COLO829 (cell line): ENCODE measurements around the gene TMEM200B.
"Not testable (repeated sequence)": the region's sequence is repeated elsewhere in the genome, so short reads cannot be mapped to it uniquely, and the experiment has no call there.

ENCODE experiments used
- DNase-seq: peaks from one replicate; pipeline ENCODE4 v3.0.0; 2012; ENCODE audit warnings: low spot score

TMEM200B gene

GRCh38 chr1:29108041-29108440 is 15.7 kb downstream of the TMEM200B start:
- DNase-seq = not testable (repeated sequence)

DNA sequence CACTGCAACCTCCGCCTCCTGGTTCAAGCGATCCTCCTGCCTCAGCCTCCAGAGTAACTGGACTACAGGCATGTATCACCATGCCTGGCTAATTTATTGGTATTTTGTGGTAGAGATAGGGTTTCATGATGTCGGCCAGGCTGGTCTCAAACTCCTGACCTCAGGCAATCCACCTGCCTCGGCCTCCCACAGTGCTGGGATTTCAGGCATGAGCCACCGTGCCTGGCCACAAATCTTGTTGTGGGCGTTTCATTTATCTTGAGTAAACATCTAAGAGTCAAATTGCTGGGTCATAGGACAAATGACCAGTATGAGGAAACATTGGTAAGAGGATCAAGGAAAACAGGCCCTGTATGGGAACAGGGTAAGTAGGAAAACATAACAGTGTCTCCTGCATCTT is 17.9 kb downstream of the TMEM200B start:
- no peak for DNase-seq

DNA sequence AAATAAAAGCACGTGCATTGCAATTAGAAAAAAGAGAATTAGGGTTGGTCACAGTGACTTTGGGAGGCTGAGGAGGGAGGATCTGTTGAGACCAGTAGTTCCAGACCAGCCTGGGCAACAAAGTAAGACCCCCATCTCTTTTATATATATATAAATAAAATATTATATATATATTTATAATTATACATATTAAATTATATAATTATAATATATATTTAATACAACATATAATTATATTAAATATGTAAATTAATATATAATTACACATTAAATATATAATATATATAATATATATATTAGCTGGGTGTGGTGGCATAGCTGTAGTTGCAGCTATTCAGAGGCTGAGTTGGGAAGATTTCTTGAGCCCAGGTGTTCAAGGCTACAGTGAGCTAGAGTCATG is 23.2 kb downstream of the TMEM200B start:
- no peak for DNase-seq

DNA sequence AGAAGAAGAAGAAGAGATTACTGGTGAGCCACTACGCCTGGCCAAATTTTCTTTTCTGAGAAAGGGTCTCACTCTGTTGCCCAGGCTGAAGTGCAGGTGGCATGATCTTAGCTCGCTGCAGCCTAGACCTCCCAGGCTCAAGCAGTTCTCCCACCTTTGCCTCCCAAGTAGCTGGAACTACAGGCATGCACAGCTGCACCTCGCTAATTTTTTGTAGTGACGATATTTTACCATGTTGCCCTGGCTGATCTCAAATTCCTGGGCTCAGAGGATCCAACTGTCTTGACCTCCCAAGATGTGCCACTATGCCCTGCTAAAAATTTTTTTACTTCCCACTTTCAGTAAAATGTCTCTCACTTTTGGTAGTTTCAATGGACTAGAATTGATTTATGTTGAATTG is 24.4 kb downstream of the TMEM200B start:
- no peak for DNase-seq

DNA sequence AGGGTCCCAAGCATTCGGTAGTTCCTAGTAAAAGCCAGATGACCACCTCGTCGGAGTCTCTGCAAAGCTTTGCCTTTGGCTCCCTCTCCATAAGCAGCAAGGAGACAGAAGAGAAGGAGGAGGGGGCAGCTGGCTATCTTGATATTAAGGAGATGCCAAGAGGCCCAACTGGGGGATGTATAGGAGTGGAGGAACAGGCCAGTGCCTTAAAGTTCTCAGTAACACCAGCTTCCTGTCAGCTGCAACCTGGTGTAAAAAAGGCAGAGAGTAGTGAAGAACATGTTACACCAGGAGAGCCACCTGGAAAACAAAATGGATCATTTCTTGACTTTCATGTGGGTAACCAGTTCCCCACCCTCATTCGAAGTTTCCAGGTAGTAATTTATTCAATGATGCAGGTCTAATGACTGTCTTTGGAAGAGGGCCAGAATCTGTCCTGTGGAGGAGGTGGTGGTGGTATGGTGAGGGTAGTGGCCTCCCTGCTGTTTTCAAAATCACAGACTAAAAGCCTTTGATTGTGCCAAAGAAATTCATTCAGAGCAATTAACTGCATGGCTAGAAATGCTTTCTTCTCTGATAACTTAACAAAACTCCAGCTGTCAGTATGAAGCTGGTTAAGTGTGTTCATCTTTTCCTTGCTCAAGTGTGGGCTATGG is 27.3 kb downstream of the TMEM200B start:
- no peak for DNase-seq

DNA sequence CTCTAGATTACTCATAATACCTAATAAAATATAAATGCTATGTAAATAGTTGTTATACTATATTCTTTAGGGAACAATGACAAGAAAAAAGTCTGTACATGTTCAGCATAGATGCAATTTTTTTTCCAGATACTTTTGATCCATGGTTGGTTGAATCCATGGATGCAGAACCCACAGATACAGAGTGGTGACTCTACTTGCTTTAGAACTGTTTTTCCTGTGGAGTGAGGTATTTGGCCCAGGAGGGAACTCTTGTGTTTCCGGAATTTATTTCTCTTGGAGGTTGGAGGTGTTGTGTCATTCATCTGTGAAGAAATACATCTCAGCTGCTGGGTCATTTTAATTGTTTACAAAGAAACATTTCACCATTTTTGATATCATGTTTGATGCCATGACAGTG is 28.7 kb downstream of the TMEM200B start:
- DNase-seq = no peak

DNA sequence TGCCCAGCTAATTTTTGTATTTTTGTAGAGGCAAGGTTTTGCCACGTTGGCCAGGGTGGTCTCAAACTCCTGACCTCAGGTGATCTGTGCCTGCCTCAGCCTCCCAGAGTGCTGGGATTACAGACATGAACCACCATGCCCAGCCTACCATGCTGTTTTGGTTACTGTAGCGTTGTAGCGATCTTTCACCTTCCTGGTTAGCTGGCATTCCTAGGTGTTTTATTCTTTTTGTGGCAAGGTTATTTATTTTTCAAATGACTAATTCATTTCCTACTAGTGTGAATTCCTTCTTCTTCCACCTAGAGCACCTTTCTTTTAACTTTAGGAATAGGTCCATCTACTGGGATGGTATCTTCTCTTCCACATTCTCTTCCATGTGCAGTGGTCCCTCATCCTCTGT is 29.3 kb downstream of the TMEM200B start:
- DNase-seq = no peak

- DNase-seq = not testable (repeated sequence)
Observed at GRCh38 chr1:29092704-29093103, 31.0 kb downstream of the TMEM200B start.

DNA sequence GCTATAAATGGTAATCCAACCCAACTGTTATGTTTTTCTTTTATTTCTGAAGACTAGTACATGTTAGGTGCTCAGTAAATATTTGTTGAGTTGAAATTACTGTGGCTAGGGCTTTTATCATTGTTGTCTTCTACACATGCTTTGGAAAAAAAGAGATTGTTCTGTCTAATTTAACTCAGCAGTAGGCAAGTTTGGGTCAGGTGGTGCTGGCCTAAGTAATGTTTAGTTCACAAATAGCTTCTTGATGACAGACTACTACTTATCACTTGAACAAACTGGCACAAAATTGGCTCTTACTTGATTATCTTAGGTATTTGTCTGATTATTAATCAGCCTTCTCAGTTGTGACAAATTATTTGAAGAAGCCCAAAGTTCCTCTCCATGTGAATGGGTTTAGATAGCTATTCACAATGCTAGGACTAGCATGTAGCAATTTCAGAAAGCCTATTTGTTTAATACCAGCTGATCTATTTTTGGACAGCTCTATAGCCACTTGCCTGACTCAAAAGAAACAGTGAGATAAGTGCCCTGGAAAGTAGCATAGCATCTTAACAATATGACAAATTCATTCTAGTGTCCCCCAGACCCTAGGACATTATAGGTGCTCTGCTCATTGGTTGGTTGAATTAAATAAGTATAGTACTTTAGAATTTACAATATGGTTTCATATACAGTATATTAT is 32.6 kb downstream of the TMEM200B start:
- no peak for DNase-seq

- DNase-seq = no peak
Observed at GRCh38 chr1:29084196-29084521, 39.5 kb downstream of the TMEM200B start.

- no peak for DNase-seq
Observed at GRCh38 chr1:29083317-29084195, 40.1 kb downstream of the TMEM200B start.

DNA sequence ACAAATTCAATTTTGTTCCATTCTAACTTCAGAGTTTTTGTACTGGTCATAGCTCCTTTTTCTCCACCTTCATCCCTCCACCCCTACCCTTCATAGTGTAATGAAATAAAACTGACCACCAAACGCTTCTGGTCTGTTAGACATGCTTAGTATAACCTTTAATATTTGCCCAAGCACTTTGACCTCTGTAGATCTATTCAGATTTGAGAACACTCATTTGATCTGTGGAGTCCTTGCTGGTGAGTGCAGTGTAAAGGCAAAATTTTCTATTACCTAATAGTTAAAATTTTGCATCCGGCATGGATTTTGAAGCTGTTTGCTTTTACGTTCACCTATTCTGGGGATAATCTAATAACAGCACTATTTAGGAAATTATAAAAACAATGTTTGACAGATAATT is 41.2 kb downstream of the TMEM200B start:
- no peak for DNase-seq

DNA sequence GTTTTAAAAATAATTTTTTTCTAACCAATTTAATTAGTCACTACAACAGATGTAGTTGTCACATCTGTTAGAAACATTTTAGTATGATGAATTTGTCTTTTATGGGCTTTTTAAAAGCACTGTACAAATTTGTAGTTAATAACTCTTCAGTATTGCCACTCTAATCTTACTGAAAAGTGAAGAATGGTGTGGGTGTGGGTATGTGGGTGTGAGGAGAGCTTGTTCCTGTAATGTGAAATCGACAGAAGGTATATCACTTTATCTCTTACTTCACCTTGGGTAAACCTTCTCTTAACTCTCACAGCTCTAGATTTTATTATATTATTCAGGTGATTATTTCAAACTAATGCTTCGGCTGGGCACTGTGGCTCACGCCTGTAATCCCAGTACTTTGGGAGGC is 42.5 kb downstream of the TMEM200B start:
- DNase-seq = no peak

- not testable (repeated sequence) for DNase-seq
Observed at GRCh38 chr1:29079916-29080629, 43.6 kb downstream of the TMEM200B start.

GRCh38 chr1:29077155-29077554 is 46.5 kb downstream of the TMEM200B start:
- no peak for DNase-seq
